Right kidney (tissue), 1 donor: ENCODE data around the gene SART3.
A peak's percentile ranks its signal among the peaks of the same experiment; 100 is the strongest.
"Not testable (repeated sequence)": the region's sequence is repeated elsewhere in the genome, so short reads cannot be mapped to it uniquely, and the experiment has no call there.

ENCODE experiments used
- DNase-seq: peaks from one replicate; pipeline ENCODE4 v3.0.0-alpha.2; 2016

Gene SART3

GRCh38 chr12:108597559-108598471 lies 36.8 kb upstream of the SART3 start, which contains the start of gene TMEM119:
Gene TMEM119 (minus strand): TSS chr12:108598084. CDS start chr12:108592383, 5,701 bp downstream.
- DNase-seq: peak; percentile 62

GRCh38 chr12:108596854-108597558 lies 36.0 kb upstream of the SART3 start:
- no peak for DNase-seq

GRCh38 chr12:108595711-108596647 lies 35.0 kb upstream of the SART3 start:
- DNase-seq: no peak

GRCh38 chr12:108594960-108595710 lies 34.2 kb upstream of the SART3 start:
- DNase-seq: no peak

- no peak for DNase-seq
These were observed 33.4 kb upstream of the SART3 start for GRCh38 chr12:108594323-108594903.

GRCh38 chr12:108592033-108592909 lies 31.3 kb upstream of the SART3 start:
- DNase-seq: no peak

GRCh38 chr12:108591267-108591980 lies 30.5 kb upstream of the SART3 start:
- no peak for DNase-seq

- not testable (repeated sequence) for DNase-seq
These were observed 29.5 kb upstream of the SART3 start for GRCh38 chr12:108590463-108590862.

- DNase-seq: no peak
These were observed 28.9 kb upstream of the SART3 start for GRCh38 chr12:108589840-108590229.

GRCh38 chr12:108589028-108589839 lies 28.3 kb upstream of the SART3 start:
- DNase-seq: peak; percentile 58

GRCh38 chr12:108587826-108588225 lies 26.9 kb upstream of the SART3 start:
- DNase-seq: no peak

- no peak for DNase-seq
These were observed 25.3 kb upstream of the SART3 start for GRCh38 chr12:108586306-108586705.

- no peak for DNase-seq
These were observed 24.9 kb upstream of the SART3 start for GRCh38 chr12:108585864-108586263.

- DNase-seq: no peak
These were observed 23.6 kb upstream of the SART3 start for GRCh38 chr12:108584456-108585065.

- no peak for DNase-seq
These were observed 23.0 kb upstream of the SART3 start for GRCh38 chr12:108583991-108584390.

GRCh38 chr12:108582978-108583770 lies 22.2 kb upstream of the SART3 start:
- DNase-seq: no peak

- DNase-seq: no peak
These were observed 21.5 kb upstream of the SART3 start for GRCh38 chr12:108582509-108582908.
